Activated B cell treated with CpG ODN at 0.5 μM for 24 hours (primary cell): ENCODE measurements around the gene ARID5A. TPM values are rescaled to one million over a fixed set of nuclear protein-coding genes. Genes with fewer than 3 reads are reported as not detected.

Source experiments
- ATAC-seq: fragments of 200-7000 bp; cut with Tn5 transposase; one replicate; pipeline ENCODE4 v1.10.0; 2021; ENCODE audit warnings: low read depth, mild to moderate bottlenecking, moderate library complexity
- CTCF ChIA-PET: fragments of 350-600 bp; sonication (Branson Sonifier 250); formaldehyde crosslinking; loops from one replicate; lab custom pipeline; 2021; ENCODE audit warnings: antibody characterized with exemption; lab: Charles Lee
- POLR2A ChIA-PET: fragments of 350-600 bp; sonication (Branson Sonifier 250); formaldehyde crosslinking; loops from one replicate; lab custom pipeline; 2021; ENCODE audit warnings: antibody characterized with exemption; lab: Charles Lee
- DNase-seq: peaks from one replicate; pipeline ENCODE4 v3.0.0; 2022
- H3K27ac Mint-ChIP-seq: one replicate; pipeline ENCODE4 v1.8.0; 2020; ENCODE audit warnings: mixed read lengths
- H3K27me3 Mint-ChIP-seq: one replicate; pipeline ENCODE4 v1.8.0; 2021; ENCODE audit warnings: mixed read lengths
- H3K36me3 Mint-ChIP-seq: one replicate; pipeline ENCODE4 v1.8.0; 2021; ENCODE audit warnings: low read depth, mixed read lengths
- H3K4me1 Mint-ChIP-seq: one replicate; pipeline ENCODE4 v1.8.0; 2021; ENCODE audit warnings: mixed read lengths
- H3K4me3 Mint-ChIP-seq: one replicate; pipeline ENCODE4 v1.8.0; 2020; ENCODE audit warnings: mild to moderate bottlenecking, mixed read lengths
- H3K9me3 Mint-ChIP-seq: one replicate; pipeline ENCODE4 v1.8.0; 2020; ENCODE audit warnings: mixed read lengths
- intact Hi-C: fragments of 100-400 bp; cut with micrococcal nuclease; formaldehyde crosslinking; loops from one replicate; pipeline ENCODE4 v1.15.1; 2024
- total RNA-seq: library from RNA; stranded (reverse); gene quantifications from 2 replicates; pipeline ENCODE4 v1.2.3, GENCODE V29; 2022
- TF ChIP-seq, protein P1 (sequence below): fragments of 200-600 bp; IDR thresholded peaks from one replicate; pipeline ENCODE4 v1.8.0; 2022; ENCODE audit warnings: antibody characterized with exemption, mild to moderate bottlenecking

The ARID5A gene
- total RNA-seq, 1 donor from 2014 or later, result 83.5 TPM

- TF ChIP-seq, protein P1, sequence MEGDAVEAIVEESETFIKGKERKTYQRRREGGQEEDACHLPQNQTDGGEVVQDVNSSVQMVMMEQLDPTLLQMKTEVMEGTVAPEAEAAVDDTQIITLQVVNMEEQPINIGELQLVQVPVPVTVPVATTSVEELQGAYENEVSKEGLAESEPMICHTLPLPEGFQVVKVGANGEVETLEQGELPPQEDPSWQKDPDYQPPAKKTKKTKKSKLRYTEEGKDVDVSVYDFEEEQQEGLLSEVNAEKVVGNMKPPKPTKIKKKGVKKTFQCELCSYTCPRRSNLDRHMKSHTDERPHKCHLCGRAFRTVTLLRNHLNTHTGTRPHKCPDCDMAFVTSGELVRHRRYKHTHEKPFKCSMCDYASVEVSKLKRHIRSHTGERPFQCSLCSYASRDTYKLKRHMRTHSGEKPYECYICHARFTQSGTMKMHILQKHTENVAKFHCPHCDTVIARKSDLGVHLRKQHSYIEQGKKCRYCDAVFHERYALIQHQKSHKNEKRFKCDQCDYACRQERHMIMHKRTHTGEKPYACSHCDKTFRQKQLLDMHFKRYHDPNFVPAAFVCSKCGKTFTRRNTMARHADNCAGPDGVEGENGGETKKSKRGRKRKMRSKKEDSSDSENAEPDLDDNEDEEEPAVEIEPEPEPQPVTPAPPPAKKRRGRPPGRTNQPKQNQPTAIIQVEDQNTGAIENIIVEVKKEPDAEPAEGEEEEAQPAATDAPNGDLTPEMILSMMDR, result no peak
Observed at GRCh38 chr2:96580771-96581170, 44.2 kb downstream of the ARID5A start.

GRCh38 chr2:96584017-96584416 lies 47.5 kb downstream of the ARID5A start:
- H3K4me1 Mint-ChIP-seq, result no peaks in the 10 kb centered on the region
- no peak overlapping the region for H3K27ac Mint-ChIP-seq
- CTCF ChIA-PET, result no interaction called here
- intact Hi-C loops, result no loop called here
- POLR2A ChIA-PET, result no interaction called here
- DNase-seq (no peak), ATAC-seq (no peak)
- no peak overlapping the region for H3K4me3 Mint-ChIP-seq
- H3K9me3 Mint-ChIP-seq, result no peaks in the 10 kb centered on the region
- no peaks in the 10 kb centered on the region for H3K27me3 Mint-ChIP-seq
- TF ChIP-seq, protein P1, result no peak
- H3K36me3 Mint-ChIP-seq, result peaks cover 2% of the 10 kb centered on the region

More at GRCh38 chr2:96580771-96581170, 44.2 kb downstream of the ARID5A start:
- H3K4me3 Mint-ChIP-seq, result no peak overlapping the region
- peaks cover 2% of the 10 kb centered on the region for H3K36me3 Mint-ChIP-seq
- no peaks in the 10 kb centered on the region for H3K4me1 Mint-ChIP-seq
- H3K27ac Mint-ChIP-seq, result no peak overlapping the region
- POLR2A ChIA-PET, result no interaction called here
- CTCF ChIA-PET, result interaction anchor here (0.7 kb wide), 1 partner anchor 35 kb away, joined by 3 read pairs; no protein-coding TSS in a partner anchor
- no peaks in the 10 kb centered on the region for H3K9me3 Mint-ChIP-seq
- DNase-seq (no peak), ATAC-seq (no peak)
- no peaks in the 10 kb centered on the region for H3K27me3 Mint-ChIP-seq
- intact Hi-C loops, result no loop called here

DNA sequence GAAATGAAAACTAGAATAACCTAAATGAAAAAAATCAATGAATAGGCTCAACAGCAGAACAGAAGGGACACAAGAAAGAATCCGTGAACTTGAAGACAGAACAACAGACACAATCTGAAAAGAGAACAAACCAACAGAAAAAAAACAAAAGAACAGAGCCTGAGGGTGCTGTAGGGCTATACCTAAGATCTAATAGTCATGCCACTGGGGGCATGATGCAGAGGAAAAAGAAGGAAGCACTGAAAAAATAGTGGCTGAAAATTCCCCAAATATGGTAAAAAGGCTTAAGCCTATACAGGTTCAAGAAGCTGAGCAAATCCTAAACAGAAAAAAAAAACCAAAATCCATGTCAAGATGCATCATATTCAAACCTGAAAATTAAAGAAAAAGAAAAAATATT lies 51.3 kb downstream of the ARID5A start:
- H3K36me3 Mint-ChIP-seq, result peaks cover 21% of the 10 kb centered on the region
- CTCF ChIA-PET, result no interaction called here
- H3K4me1 Mint-ChIP-seq, result no peaks in the 10 kb centered on the region
- H3K9me3 Mint-ChIP-seq, result no peaks in the 10 kb centered on the region
- no peak overlapping the region for H3K4me3 Mint-ChIP-seq
- DNase-seq, result no peak
- H3K27ac Mint-ChIP-seq, result no peak overlapping the region
- POLR2A ChIA-PET, result no interaction called here
- ATAC-seq, result no peak
- H3K27me3 Mint-ChIP-seq, result no peaks in the 10 kb centered on the region
- intact Hi-C loops, result no loop called here
- TF ChIP-seq, protein P1, result no peak

GRCh38 chr2:96591054-96591453 lies 54.5 kb downstream of the ARID5A start:
- ATAC-seq (no peak), DNase-seq (no peak)
- Mint-ChIP-seq H3K9me3 (no peaks in the 10 kb centered on the region), H3K36me3 (peaks cover 48% of the 10 kb centered on the region), H3K27me3 (no peaks in the 10 kb centered on the region), H3K4me1 (no peaks in the 10 kb centered on the region), H3K4me3 (no peak overlapping the region), H3K27ac (no peak overlapping the region)
- ChIA-PET CTCF (no interaction called here), POLR2A (no interaction called here)
- intact Hi-C loops, result no loop called here
- TF ChIP-seq, protein P1, result no peak

- Mint-ChIP-seq H3K4me1 (no peaks in the 10 kb centered on the region), H3K27me3 (no peaks in the 10 kb centered on the region), H3K36me3 (peaks cover 51% of the 10 kb centered on the region), H3K27ac (no peak overlapping the region), H3K9me3 (no peaks in the 10 kb centered on the region), H3K4me3 (no peak overlapping the region)
- POLR2A ChIA-PET, result no interaction called here
- DNase-seq, result no peak
- TF ChIP-seq, protein P1, result no peak
- no peak for ATAC-seq
- CTCF ChIA-PET, result no interaction called here
- intact Hi-C loops, result no loop called here
Observed at GRCh38 chr2:96591494-96591893, 54.9 kb downstream of the ARID5A start.
